Stimulated activated CD8-positive, alpha-beta memory T cell treated with anti-CD3 and anti-CD28 coated beads, Interleukin-2, amount 100 ng/mL, for 1 hour (primary cell): ENCODE results near the gene DST.

Source experiments
- DNase-seq, 2 donors: peaks; one replicate each; pipeline ENCODE4 v3.0.0-alpha.2; 2020; ENCODE audit warnings: low read depth in 2 of 2

DST gene

DNA sequence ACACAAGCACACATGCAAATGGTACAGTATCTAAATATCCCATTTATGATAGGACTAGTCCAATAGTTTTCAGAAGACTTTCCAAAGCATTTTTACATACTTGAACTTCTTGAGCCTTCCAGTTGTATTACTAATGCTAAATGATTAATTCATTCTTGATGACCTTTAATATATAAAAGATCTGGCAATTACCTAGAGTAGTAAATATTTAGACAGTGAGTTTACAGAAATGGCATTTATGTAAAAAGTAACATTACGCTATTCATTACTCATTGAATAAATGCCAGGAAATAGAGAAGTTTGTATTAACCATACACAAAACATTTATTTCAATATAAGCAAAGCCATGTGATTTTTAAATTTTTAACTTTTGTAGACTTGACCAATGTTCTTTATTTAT is 158.8 kb downstream of the DST start:
- no peak for DNase-seq

DNA sequence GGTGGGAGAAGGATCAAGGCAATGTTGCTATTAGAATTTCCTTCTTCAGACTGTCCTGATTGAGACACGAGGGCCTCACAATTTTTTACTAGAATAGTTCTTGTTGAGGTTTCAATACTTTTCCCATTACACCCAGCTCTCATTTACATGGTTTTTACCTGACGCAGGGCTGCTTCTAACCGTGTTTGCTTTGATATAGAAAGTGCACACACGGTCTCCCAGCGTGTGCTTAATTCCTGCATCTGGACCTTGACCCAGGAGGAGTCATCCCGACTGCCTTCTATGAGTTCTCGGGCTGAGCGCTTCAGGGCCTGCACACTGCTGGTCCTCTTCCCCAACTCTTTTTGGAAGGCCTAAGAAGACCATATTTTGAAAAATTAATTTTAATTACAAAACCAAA is 160.2 kb downstream of the DST start:
- no peak for DNase-seq

DNA sequence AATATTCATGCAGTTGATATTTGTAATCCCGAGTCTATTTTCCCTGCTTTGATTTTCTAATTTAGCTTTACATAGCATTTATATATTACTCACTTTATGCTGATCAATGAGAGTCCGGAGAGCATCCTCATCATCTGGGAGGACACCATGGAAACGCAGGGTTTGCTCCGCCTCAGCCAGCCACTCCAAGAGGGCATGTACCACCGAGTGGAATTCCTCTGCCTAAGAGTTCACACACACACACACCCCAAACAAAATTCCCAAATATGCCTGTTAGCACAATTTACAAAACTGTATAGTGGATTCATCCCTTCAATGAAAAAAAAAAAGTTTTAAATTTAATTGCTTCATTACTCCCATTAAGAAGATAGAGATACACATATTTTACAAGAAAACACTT is 160.7 kb downstream of the DST start:
- no peak for DNase-seq

DNA sequence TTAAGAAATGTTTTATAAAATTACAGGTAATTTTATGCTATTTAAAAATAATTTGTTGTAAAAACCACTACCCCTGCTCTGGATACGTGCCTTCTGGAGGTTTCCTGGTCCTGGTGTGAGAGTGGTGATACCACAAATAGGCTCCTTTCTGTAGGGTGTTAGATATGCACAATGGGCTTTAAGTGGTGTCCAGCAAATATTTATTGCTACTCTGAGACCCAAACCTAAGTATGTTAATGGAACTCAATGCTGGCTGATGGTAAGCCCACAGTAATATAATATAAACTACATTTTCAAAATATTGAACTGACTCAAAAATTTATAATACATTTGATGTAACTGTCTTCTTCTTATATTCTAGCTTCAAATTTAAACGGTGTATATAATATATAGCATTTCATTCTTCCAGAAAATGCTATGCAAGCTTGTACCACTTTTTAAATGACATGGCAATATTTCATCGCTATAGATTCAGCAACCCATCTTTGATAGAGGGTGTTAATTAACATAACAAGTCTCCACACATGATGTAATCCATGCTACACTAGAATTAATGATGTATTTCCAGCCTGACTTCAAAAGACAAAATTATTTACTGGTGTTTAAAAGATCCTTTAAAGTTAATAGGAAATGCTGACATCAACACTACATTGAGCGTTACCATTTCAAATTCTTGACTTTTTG is 161.9 kb downstream of the DST start:
- no peak for DNase-seq

DNA sequence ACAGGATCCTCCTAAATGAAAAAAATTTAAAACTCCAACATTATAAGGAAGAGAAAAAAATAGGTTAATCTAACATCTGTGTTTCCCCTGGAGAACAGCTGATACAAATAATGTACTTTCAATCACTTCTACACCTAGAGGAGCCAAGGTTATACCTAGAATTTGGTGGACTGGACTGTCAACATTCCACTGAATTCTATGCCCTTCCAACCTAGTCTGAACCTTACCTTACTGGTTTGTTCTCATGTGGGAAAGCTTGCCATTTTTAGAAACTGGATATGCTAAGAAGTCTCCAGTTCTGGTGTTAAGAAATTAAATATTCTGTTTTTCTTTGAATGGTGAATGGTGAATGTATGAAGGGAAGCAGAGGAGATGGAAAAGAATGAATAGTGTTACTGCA is 162.4 kb downstream of the DST start:
- DNase-seq, result no peak

DNA sequence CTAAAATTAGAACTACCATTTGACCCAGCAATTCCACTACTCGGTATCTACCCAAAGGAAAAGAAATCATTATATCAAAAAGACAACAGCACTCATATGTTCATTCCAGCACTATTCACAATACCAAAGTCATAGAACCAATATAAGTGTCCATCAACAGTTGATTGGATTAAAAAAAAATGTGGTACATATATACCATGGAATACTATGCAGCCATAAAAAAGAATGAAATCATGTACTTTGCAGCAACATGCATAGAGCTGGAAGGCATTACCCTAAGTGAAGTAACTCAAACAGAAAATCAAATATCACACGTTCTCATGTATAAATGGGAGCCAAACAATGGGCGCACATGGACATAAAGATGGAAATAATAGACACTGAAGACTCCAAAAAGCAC is 163.3 kb downstream of the DST start:
- DNase-seq, result no peak

DNA sequence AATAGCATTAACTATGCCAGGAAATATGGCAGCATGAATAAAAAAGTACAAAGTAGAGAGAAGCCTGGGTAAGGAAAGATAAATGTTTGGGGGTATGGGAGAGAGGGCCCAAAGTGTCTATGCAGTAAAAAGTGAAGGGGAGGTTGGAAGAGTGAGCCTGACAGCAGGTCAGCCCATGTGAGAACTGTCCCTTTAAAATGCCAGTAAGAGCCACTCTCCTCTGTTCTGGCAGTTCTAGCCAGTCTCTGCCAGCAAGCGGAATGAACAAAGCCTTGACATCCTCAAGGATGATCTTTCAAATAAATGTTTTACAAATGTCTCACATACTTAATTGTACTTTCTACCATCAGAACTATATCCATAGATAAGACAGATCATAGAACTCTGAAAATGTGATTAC is 164.5 kb downstream of the DST start:
- DNase-seq, result no peak

DNA sequence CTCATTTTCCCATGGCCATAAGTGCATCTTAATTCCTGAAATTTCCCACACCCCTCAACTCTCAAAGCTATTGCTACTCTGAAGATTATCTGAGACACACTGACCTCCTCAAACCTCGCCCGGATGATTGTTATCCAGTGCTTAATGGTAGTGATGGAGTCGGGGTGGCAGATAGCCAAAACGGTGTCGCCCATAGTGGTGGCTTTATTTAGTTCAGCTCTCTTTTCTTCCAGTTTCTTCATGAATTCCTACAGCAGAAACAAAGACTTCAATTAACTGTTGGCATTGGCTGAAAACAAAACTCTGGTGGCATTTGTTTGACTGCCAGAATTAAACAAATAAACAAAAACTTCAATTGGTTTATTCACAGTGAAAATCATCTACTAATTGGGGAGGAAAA is 165.4 kb downstream of the DST start:
- no peak for DNase-seq

DNA sequence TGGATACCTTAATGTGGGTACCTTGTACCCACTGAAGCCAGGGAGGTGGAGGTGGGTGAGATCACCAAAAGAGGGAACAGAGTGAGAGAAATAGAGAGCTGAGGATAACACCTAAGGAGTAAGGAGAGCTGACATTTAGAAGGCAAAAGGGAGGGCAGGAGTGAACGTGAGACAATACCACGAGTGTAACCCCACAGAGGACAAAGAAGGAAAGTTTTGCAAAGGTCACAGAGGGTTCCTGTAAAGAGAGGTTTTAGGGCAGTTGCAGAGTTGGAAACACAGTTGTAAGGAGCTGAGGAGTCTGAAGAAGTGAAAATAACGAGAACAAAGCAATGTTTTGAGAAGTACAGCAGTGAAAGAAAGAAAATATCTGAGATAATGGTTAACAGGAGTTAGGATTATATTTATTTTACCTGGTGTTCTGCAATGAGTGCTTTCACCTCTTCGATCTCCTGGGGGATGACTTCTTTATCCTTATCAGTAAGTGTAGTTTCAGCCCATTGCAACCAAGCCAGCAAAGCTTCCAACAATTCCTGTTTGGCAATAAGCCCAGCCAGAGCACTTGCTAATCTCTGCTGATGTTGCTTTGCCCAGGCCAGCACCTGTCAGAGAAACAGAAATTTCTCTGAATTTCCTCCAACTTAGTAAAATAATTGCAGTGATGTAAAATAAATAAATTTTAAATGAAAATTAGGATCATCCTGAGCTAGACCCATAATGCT is 166.8 kb downstream of the DST start:
- no peak for DNase-seq

DNA sequence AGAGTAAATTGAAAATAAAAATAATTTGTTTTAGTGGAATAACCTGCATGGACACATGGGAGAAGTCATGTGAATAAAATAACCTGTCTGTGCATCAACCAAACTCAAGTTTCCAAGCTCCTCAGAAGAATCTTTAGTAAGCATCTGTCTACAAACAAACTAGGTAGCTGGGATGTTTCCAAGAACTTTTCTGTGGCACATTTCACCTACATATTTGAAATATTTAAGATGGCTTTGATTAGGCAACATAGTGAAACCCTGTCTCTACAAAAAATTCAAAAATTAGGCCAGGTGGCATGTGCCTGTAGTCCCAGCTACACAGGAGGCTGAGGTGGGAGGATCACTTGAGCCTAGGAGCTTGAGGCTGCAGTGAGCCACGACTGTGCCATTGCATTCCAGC is 168.2 kb downstream of the DST start:
- no peak for DNase-seq

DNA sequence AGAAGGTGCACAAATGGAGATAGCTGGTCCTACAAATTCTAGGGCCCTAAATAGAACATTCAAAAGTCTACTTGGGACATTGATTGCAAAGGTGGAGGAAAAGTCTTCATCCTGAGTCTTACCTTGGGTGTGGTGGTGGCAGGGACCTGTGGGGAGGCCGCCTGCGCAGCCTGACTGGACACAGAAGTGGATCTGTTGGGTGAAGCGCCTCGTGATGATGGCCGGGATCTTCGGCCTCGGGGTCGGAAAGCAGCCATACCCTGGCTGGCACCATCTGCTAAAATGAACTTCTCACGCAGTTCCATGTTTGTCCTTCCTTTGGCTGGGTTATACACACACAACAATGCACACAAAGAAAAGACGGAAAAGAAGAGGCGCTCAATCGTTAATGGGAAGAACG is 179.2 kb downstream of the DST start:
- no peak for DNase-seq

DNA sequence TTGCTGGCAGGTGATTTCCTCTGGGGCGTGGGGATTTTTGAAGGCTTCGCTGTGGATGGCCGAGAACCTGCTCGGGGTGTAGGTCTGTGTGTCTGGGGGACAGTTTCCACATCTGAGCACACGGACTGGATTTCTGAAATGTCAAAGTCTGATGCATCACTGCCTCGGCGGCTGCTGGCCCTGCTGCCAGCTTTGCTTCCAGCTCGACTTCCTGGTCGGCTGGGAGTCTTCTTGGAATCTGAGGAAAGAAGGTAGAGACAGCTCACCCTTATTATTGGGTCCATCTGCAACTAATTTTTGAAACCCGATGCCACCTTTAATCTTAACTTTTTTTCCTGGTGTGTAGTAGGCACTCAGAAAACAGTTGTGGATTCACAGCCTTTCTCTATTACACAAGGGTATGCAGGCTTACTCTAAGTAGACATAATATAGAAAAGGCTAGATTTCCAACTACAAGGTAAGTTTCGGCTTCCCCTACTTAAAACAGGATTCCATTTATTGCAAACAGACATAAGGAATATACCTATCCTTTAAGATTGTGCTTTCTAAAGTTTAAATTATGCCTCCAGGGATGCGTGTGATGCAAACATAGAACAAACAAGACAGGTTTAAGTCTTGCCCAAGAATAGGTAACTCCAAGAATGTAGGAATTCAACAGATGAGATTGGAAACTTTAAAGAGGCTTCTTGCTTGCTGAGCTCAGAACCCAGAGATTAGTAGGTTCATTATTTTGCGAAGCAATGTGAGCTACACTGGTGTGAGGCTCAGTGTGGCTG is 183.5 kb downstream of the DST start:
- DNase-seq, result no peak

DNA sequence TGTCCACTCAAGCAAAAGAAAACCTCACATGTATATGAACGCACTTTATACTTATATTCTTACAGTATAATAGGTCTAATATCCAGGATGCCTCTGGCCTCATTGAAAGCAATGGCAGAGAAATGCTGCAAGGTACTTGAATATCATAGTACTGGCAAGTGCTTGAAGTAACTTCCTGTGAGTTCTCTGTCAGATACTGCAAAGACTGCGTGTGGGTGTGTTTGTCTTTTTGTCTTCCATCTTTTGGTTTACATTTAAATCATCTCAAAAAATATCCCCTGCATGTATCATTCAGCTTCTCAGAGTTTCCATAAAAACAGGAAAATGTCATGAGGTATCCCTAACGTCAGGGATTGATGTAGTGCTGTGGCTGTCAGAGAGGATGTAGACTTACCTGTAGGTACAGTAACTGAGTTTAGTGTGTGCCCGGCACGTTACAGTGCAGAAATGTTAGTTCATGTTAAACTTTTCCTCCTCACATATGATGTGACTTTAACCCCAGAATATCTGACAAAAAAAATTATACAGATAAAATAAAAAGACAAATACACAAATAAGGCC is 184.3 kb downstream of the DST start:
- no peak for DNase-seq

DNA sequence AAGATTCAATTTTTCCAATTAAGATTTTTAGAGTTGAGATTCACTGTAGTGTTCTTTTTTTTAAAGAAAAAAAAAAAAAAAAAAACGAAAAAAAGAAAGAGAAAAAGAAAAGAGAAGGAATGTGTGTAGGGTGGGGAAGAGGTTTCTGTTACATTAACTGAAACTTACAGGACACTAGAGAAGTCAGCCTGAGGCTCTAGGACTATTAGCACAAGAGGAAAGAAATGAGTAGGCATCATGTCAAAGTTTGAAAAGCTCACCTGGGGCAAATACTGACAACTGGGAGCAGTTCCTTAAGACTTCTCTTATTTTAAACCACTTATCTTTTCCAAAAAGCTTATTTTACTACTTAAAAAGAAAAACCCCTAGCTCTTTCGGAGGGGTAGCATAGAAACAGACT is 185.9 kb downstream of the DST start:
- no peak for DNase-seq

DNA sequence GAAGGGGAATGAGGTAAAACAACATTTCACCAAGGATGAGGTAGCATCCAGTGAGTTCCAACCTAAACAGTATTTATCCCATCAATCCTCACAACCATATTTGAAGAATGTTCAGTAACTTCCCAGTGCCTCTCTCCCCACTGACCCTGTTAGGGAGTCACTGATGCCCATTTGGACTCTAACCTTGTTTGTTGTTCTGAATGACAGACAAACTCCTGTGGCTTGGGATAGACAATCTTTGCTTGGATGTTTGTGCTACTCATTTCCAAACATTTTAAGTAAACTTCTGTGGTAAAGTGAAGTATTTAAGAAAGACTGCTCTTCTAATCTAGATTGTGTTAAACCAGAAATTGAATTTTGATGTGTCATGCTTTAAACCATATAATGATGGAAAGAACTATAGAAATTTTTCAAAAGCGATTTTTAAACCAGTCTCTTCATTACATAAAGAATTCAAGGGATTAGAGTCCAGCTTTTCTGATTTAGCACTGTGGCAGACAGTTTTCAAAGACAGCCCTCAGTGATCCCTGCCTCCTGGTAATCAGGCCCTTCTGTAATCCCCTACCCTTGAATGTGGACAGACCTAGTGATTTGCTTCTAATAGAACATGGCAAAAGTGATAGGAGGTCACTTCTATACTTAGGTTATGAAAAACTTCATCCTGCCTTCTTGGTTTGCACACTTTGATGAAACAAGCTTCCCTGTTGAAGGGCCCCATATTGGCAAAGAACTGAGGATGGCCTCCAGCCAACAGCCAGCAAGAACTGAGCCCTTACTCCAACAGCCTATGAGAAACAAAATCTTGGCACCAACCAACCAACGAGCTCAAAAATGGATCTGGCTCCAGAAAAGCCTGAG is 191.6 kb downstream of the DST start:
- DNase-seq, result no peak

DNA sequence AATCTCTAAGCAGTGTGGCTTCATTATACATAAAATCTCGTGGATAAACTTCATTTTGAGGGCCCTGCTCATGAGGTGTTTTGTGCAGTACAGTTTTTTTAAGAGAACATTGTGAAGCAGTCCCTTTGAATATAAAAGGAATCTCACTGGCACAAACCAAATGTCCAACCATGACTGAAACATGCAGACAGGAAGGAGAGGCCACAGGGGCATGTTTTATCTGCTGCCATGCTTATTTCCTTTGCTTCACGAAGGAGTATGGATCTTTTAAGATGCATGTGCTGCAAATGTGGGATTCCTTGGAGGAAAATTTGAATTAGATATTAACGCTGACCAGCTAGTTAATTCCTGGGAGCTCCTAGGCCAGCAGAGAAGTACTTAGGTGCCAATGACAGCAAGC is 192.3 kb downstream of the DST start:
- no peak for DNase-seq

DNA sequence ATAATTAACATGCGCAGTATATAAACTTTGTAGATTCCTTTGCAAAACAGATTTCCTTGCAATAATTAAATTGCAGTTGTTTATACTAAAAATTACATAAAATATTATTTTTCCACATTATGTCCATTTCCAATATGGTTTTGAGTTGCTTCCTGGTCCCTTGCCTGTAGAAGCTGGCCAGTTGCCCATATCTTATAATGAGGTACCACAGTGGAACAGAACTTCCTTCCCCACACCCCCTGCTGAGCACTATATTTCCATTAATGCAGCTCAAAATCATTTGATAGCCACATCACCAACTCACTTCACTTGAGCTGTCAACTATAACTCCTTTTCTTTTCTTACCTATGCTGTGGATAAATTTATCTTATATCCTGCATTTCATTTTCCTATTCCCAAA is 194.6 kb downstream of the DST start:
- DNase-seq, result no peak

DNA sequence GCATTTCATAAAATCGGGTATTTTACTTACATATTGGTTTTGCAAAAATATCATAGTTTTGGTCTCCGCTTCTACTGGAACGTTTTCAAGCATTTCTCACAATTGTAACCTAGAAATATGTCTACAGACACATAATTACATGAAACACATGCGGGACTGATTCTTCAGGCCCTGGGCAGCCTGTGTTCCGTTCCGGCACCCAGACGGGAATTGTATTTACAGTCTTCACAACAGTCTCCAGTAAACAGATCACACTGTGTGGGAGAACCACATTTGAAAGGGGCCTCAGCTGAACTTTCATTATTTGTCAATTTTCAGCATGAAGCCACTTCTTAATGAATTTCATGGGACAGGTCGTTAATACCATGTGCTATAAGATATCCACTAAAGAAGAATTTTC is 196.9 kb downstream of the DST start:
- DNase-seq, result no peak

DNA sequence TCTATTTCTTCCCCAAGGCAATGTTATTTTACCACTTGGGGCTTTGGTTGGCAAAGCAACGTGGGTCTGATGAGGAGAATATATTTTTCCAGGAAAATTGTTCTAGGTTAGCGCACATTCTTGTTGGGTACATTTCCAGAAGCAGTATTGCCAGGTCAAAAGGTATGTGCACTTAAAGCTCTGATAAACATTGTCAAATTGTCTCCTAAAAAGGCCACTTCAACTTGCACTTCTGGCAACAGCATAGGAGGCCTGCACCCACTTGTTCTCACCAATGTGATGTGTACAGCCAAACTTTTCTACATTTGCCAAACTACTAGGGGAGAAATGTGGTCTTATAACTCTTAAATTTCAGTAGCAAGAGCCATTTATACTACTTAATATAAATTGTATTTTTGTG is 197.8 kb downstream of the DST start:
- no peak for DNase-seq

DNA sequence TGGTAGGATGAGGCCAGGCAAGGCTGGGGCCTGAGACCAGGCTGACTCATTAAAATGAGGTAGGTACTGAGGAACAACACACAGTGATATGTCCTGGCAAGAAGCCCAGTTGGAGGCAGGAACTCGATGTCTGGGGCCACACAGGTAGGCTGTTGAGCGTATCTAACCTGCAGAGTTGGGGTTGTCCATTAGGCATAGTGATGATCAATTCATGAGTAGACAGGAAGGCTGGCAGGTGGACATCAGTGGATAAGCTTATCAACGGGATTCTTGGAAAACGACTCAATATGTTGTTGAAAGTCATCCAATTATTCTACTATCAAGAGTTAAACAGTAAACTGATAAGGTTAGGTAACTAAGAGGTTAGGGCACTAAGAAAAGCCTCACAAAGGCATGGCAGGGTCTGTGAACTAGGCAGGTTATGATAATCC is 202.1 kb downstream of the DST start:
- DNase-seq, result no peak

DNA sequence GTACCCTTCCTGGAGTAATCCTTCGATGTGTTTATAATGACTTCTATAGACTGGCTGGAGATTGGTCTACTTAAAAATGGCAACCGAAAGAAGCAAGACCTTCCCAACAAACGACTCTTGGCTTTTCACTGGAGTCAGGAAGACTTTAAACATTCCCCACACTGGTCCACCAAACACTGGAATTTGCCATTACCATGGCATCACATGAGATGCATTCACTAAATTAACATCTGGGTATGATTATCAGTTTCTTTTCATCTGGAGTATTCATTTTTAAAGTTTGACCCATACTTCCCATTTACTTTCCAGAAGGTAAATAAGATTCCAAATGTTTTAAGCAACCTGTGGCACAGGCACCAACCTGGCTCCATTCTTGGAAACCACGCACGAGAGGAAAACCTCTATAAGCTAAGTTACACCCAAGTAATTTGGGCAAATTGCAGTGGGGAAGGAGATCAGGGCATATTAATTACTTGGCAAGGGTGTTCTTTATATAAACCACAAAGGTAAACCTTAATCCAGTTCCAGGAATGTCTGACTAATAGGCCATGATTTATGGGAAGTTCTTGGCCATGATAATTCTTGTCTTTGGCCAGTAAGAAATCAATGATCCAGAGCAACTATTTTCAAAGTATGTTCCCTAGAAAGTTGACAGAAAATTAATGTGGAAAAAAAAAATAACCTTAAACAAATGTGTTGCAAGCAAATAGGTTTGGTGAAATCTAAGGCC is 205.4 kb downstream of the DST start:
- no peak for DNase-seq
